Activated CD4-positive, alpha-beta T cell treated with anti-CD3 and anti-CD28 coated beads, Interleukin-2, amount 50 U/mL, for 1 hour (primary cell): ENCODE data around the gene PNKP.
A peak's percentile ranks its signal among the peaks of the same experiment; 100 is the strongest.

ENCODE experiments used
- DNase-seq: peaks from one replicate; pipeline ENCODE4 v3.0.0-alpha.2; 2020

Gene PNKP

DNA sequence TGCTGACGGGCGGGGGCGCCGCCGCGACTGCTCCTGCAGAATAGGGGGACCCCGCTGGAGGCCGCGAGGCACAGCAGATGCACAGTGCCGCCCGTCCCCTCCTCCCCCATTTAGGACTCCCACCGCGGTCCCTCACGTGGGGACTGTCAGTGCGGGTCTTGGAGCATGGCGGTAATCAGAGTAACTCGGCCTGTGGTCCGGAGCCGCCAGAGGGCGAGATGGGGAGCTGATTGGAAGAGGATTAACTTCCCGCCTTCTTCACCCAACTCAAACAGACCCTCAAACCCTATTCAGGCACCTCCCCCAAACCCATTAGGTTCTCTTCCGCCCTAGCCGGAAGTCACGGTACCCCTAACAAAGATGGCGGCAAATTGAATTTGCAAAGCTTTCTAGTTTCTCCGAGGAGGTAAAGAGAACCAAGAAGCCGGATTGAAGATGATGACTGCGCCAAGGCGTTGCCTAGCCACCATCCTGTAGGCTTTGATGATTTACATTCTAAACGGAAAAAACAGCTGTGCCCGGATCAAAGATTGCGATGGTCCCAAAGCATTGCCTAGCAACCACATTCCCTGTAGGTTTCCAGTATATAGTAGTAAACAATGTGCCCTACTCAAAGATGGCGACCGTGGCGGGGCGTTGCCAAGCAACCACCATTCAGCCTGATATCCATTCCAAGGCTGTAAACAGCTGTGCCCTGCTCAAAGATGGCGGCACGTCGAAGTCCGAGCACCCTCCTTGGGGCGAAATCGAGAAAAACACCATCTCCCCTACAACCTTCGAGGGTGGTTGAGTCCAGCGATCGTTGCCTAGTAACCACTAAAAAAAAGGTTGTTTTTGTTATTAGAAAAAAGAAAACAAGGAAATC lies 54.1 kb downstream of the PNKP start, which contains the start of gene FUZ:
Gene FUZ, minus strand, starts transcription at position 296 of the 865 bp plus-strand sequence. Its CDS starts 186 bp downstream, at position 110.
- DNase-seq: peak; percentile 92

DNA sequence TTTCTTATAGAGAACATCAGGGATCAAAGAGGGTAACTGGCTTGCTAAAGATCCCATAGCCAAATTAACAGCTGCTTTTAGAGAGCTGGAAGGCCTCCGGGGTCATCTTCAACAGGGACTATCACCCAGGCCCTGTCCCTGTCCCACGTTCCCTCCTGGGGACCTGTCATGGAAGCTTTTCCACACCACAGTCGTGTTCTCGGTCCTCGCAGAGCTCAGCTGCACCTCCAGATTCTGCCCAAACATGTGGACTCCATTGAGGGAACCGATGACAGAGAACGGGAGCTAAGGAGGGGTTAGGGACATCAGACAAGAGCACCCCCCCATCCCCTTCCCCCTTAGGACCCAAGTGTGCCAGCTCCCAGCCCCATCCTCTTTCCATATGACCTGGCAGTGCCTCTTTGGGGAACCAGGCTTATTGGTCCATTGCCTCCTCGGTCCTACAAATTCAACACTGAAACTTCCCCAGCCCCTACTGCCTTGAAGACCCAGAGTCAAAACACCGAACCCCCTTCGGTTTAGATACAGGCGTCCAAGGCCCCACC lies 54.9 kb downstream of the PNKP start:
- no peak for DNase-seq

DNA sequence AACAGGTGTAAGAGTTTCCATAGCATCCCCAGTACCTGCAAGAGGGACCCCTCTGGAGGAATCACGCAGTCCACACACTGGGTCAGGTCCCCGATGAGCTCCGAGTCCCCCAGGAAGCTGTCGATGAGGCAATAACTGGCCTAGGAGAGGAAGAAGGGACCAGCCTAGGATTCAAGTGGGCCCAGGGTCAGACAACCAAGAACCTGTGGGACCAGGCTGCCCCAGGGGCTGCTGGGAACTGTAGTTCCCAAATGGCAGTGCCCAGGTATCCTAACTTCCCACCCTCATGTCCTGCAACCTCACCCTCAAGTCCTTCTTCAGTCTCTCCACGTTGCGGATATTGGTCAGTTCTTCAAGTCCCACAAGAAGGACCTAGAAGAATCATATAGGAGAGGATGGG lies 56.0 kb downstream of the PNKP start:
- DNase-seq: no peak
